Mesothelial cell of epicardium (in vitro differentiated cells): ENCODE measurements around the gene NUDT10. TPM values are rescaled to one million over a fixed set of nuclear protein-coding genes. Genes with fewer than 3 reads are reported as not detected.
A peak's percentile ranks its signal among the peaks of the same experiment; 100 is the strongest.
"Not testable (repeated sequence)": the region's sequence is repeated elsewhere in the genome, so short reads cannot be mapped to it uniquely, and the experiment has no call there.

Experiments
- DNase-seq, 2 experiments: peaks; one replicate each; pipeline ENCODE4 v3.0.0; 2021; ENCODE audit warnings: low spot score in 2 of 2; ENCODE audit not compliant: unreplicated experiment in 2 of 2
- H3K27ac Mint-ChIP-seq: 2 replicates; pipeline ENCODE4 v1.8.0; 2021; ENCODE audit warnings: mixed read lengths
- H3K27me3 Mint-ChIP-seq: 2 replicates; pipeline ENCODE4 v1.8.0; 2021; ENCODE audit warnings: low read depth, mixed read lengths
- H3K36me3 Mint-ChIP-seq: 2 replicates; pipeline ENCODE4 v1.8.0; 2021; ENCODE audit warnings: mixed read lengths
- H3K4me1 Mint-ChIP-seq: 2 replicates; pipeline ENCODE4 v1.8.0; 2021; ENCODE audit warnings: mixed read lengths
- H3K4me3 Mint-ChIP-seq: 2 replicates; pipeline ENCODE4 v1.8.0; 2021; ENCODE audit warnings: mild to moderate bottlenecking, moderate library complexity, mixed read lengths
- H3K9me3 Mint-ChIP-seq: 2 replicates; pipeline ENCODE4 v1.8.0; 2021; ENCODE audit warnings: mixed read lengths
- CTCF ChIP-seq: fragments of 200-600 bp; sonication (generic); IDR thresholded peaks from one replicate; pipeline ENCODE4 v1.5.0; 2021; ENCODE audit warnings: antibody characterized with exemption; ENCODE audit not compliant: unreplicated experiment
- total RNA-seq: library from RNA; stranded (reverse); gene quantifications from 3 replicates; pipeline ENCODE4 v1.2.1, GENCODE V29; 2021

Gene NUDT10
- total RNA-seq: 5.7 to 5.9 TPM (median 5.8 TPM) in 3 replicates

DNA sequence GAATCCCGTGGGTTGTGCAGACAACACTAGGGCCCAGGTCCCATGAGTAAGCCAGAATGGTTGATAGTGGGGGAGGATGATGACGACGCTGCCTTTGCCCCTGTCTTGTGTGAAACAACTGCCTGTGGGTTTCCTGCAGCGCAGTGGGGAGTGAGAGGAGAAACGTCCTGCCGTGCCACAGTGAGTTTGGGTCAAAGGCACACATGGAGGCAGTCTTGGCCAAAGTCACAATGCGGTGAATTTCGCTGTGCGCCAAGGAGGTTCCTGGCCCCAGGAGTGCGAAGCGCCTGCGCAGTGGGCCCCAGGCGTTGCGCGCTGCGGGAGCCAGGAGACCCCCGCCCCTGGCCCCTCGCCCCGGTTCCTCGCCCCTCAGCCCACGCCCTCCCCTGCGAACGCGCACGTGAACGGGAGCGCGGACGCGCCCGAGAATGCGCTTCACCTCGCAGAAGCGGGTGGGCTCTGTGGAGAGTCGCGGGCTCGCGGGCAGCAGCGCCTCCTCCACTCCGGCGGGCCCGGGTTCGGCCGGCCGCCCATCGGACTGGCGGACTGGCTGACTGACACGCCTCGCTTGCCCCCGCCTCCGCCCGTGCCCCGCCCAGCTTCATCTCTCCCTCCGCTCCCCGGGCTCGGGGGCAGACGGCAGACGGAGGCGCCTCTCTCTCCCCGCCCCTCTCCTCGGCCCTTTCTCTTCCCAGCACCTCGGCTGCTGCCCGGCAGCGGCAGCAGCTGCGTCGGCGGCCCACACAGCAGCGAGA lies at the start of gene NUDT10:
TSS of gene NUDT10 (plus strand) at position 635 of the 755 bp plus-strand sequence. CDS start 144 bp downstream, outside the sequence.
- H3K27me3 Mint-ChIP-seq: peaks cover 29% of the 10 kb centered on the region
- peaks cover 22% of the 10 kb centered on the region for H3K9me3 Mint-ChIP-seq
- peak within 1 kb of the TSS; percentile 87 for H3K4me3 Mint-ChIP-seq
- no peak for TF ChIP-seq CTCF
- H3K36me3 Mint-ChIP-seq: no peaks in the 10 kb centered on the region
- H3K4me1 Mint-ChIP-seq: peaks cover 9% of the 10 kb centered on the region
- DNase-seq: peak; percentile 44 to 73
- H3K27ac Mint-ChIP-seq: peak within 1 kb of the TSS; percentile 69

DNA sequence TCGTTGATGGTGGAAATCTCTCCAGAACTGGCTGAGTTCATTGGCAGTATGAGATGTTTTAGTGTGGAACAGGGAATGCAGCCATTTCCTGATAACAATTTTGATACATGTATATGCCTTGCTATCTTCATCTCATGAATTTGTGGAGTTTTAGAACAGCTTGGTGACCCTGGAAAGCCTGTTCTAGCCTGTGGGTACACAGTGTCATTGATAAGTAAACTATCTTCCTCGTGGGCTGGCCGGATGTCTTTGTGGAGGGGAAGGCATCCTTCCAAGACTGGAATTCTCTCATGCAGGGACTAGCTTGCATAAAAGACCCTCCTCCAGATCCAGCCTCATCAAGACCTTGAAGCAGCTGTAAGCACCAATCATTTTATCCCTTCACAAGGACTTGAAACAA lies 40.2 kb upstream of the NUDT10 start:
- TF ChIP-seq CTCF: no peak
- H3K27ac Mint-ChIP-seq: no peak overlapping the region
- no peak for DNase-seq
- H3K27me3 Mint-ChIP-seq: no peaks in the 10 kb centered on the region
- H3K9me3 Mint-ChIP-seq: peaks cover 18% of the 10 kb centered on the region
- no peak overlapping the region for H3K4me3 Mint-ChIP-seq
- H3K36me3 Mint-ChIP-seq: no peaks in the 10 kb centered on the region
- no peaks in the 10 kb centered on the region for H3K4me1 Mint-ChIP-seq

GRCh38 chrX:51296138-51296537 lies 36.5 kb upstream of the NUDT10 start:
- peaks cover 16% of the 10 kb centered on the region for H3K9me3 Mint-ChIP-seq
- H3K4me1 Mint-ChIP-seq: no peaks in the 10 kb centered on the region
- no peak for DNase-seq
- no peaks in the 10 kb centered on the region for H3K36me3 Mint-ChIP-seq
- no peaks in the 10 kb centered on the region for H3K27me3 Mint-ChIP-seq
- no peak overlapping the region for H3K27ac Mint-ChIP-seq
- no peak for TF ChIP-seq CTCF
- H3K4me3 Mint-ChIP-seq: no peak overlapping the region

DNA sequence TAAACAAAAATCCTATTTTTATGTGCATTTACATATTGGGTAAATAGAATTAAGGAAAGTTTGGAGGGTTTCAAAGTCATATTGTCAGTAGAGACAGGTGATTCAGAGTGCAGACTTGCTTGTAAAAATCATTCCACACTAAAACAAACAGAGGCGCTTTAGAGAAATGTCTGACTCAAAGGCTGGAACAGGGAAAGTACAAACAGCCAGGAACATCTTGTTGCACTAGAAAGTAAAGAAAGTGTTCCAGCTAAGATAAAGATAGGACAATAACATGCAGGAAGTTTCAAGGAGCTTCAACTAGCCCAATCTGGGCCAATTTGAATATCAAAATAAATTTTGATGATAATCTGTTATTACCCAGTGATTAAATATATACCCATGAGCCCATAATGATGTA lies 16.4 kb upstream of the NUDT10 start:
- H3K4me1 Mint-ChIP-seq: no peaks in the 10 kb centered on the region
- H3K9me3 Mint-ChIP-seq: peaks cover 19% of the 10 kb centered on the region
- no peak for TF ChIP-seq CTCF
- H3K4me3 Mint-ChIP-seq: no peak overlapping the region
- no peak for DNase-seq
- H3K27me3 Mint-ChIP-seq: no peaks in the 10 kb centered on the region
- H3K36me3 Mint-ChIP-seq: no peaks in the 10 kb centered on the region
- H3K27ac Mint-ChIP-seq: no peak overlapping the region

DNA sequence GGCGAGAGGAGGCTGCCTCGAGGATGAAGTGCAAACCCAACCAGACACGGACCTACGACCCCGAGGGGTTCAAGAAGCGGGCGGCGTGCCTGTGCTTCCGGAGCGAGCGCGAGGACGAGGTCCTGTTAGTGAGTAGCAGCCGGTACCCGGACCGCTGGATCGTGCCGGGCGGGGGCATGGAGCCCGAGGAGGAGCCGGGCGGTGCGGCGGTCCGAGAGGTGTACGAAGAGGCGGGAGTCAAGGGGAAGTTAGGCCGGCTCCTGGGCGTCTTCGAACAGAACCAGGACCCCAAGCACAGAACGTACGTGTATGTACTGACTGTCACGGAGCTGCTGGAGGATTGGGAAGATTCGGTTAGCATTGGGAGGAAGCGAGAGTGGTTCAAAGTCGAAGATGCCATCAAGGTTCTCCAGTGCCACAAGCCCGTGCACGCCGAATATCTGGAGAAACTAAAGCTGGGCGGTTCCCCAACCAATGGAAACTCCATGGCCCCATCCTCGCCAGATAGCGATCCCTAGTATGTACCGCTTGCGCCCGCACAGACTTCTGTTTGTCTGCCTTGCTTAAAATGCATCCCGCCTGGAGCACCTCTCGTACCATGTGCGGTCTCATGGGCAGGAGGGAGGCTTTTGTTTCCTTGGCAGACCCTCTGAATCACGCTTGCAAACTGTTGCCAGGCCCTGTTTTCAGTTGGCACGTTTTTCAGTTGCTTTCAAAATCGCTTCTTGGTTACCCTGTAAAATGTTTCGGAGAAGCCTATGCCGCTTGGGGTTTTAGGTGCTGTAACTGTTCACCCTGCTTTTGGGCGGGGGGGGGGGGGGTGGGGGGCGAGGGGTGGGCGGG lies 542 bp downstream of the NUDT10 start:
- peaks cover 29% of the 10 kb centered on the region for H3K27me3 Mint-ChIP-seq
- DNase-seq, H3K36me3 Mint-ChIP-seq, H3K4me1 Mint-ChIP-seq: not testable (repeated sequence)
- H3K27ac Mint-ChIP-seq: peak overlapping the region; percentile 69
- peaks cover 19% of the 10 kb centered on the region for H3K9me3 Mint-ChIP-seq
- H3K4me3 Mint-ChIP-seq: peak overlapping the region; percentile 87

GRCh38 chrX:51334276-51334675 lies 1.7 kb downstream of the NUDT10 start:
- Mint-ChIP-seq H3K4me1 (peaks cover 9% of the 10 kb centered on the region), H3K9me3 (peaks cover 19% of the 10 kb centered on the region), H3K27ac (no peak overlapping the region), H3K36me3 (no peaks in the 10 kb centered on the region), H3K27me3 (peaks cover 25% of the 10 kb centered on the region), H3K4me3 (peak overlapping the region; percentile 52)
- no peak for DNase-seq
- TF ChIP-seq CTCF: no peak
